22Rv1 (cell line): Measurements from ENCODE around the gene FHIP1A.

Experiments
- ZFX ChIP-seq: fragments of 450-650 bp; IDR thresholded peaks from 2 replicates; pipeline ENCODE4 v1.6.1; 2017; ENCODE audit warnings: antibody characterized with exemption, borderline replicate concordance
- TF ChIP-seq, protein P1 (sequence below): fragments of 450-650 bp; IDR thresholded peaks from 2 replicates; pipeline ENCODE4 v1.5.1; 2017; ENCODE audit warnings: mild to moderate bottlenecking

DNA sequence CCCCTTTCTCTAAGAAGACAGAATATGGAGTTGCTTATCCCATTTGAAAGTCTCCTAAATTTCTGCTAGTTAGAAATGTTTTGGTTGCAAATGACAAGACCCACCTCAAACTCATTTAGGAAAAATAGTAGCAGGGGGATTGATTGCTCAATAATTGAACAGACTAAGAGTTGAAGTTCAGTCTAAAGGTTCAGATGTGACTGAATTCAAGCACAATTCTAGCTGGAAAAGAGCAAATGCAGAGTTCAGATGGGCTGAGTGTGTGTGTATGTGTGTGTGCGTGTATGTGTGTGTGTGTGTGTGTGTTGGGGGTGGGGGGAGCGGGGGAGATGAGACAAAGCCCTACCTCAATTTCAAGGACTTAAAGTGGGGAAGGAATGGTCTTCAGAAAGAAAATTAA is 47.9 kb upstream of the FHIP1A start:
- TF ChIP-seq, protein P1, sequence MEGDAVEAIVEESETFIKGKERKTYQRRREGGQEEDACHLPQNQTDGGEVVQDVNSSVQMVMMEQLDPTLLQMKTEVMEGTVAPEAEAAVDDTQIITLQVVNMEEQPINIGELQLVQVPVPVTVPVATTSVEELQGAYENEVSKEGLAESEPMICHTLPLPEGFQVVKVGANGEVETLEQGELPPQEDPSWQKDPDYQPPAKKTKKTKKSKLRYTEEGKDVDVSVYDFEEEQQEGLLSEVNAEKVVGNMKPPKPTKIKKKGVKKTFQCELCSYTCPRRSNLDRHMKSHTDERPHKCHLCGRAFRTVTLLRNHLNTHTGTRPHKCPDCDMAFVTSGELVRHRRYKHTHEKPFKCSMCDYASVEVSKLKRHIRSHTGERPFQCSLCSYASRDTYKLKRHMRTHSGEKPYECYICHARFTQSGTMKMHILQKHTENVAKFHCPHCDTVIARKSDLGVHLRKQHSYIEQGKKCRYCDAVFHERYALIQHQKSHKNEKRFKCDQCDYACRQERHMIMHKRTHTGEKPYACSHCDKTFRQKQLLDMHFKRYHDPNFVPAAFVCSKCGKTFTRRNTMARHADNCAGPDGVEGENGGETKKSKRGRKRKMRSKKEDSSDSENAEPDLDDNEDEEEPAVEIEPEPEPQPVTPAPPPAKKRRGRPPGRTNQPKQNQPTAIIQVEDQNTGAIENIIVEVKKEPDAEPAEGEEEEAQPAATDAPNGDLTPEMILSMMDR = no peak
- no peak for TF ChIP-seq ZFX
